GM12878 (cell line): ENCODE measurements around the gene CHN1. TPM values are rescaled to one million over a fixed set of nuclear protein-coding genes. Genes with fewer than 3 reads are reported as not detected.

Experiments used
- ATAC-seq: fragments of 200-7000 bp; cut with Tn5 transposase; 3 replicates; pipeline ENCODE4 v1.9.1; 2020; ENCODE audit warnings: mild to moderate bottlenecking, moderate library complexity
- BruUV-seq: library from RNA; stranded (reverse); fragments of 400-500 nt; replicated peaks from 2 replicates; lab custom pipeline; 2021; lab: Mats Ljungman, UMichigan
- CTCF ChIA-PET: fragments of 300-600 bp; sonication (Branson Sonifier 250); formaldehyde crosslinking; extraction: SDS; loops from one replicate; lab custom pipeline; 2021; ENCODE audit warnings: inconsistent platforms; lab: Yijun Ruan, JAX
- POLR2A ChIA-PET: fragments of 350-600 bp; formaldehyde crosslinking; extraction: SDS; loops from one replicate; lab custom pipeline; 2021; ENCODE audit warnings: inconsistent platforms; lab: Charles Lee
- RAD21 ChIA-PET: fragments of 300-600 bp; sonication (Branson Sonifier 250); formaldehyde crosslinking; loops from one replicate; lab custom pipeline; 2023; ENCODE audit warnings: antibody characterized with exemption; ENCODE audit not compliant: unreplicated experiment; lab: Charles Lee
- SMC1A ChIA-PET: fragments of 300-600 bp; sonication (Branson Sonifier 250); formaldehyde crosslinking; loops from one replicate; lab custom pipeline; 2023; ENCODE audit not compliant: unreplicated experiment, uncharacterized antibody; lab: Charles Lee
- DNase-seq: peaks from one replicate; pipeline ENCODE4 v3.0.0-alpha.2; 2011; ENCODE audit warnings: low read depth, low spot score
- FAIRE-seq: peaks from 3 replicates; lab custom pipeline; 2011; peaks lifted over from hg19 to GRCh38; lab: Jason Lieb, UNC
- H2AFZ ChIP-seq: 2 replicates; pipeline ENCODE4 v1.6.0; 2011; ENCODE audit warnings: low read depth, low read length, control low read depth; ENCODE audit not compliant: control insufficient read depth
- H3K27ac ChIP-seq: 2 replicates; pipeline ENCODE4 v1.5.1; 2011; ENCODE audit warnings: control low read depth; ENCODE audit not compliant: control insufficient read depth, insufficient read depth
- H3K27me3 ChIP-seq, 2 experiments: replicated peaks in 1 of 2; 2 replicates each; pipeline versions ENCODE4 v1.6.0 to v1.6.1; 2011; ENCODE audit warnings: low read length in 1 of 2; ENCODE audit not compliant: control insufficient read depth in 2 of 2, insufficient read depth in 2 of 2
- H3K36me3 ChIP-seq, 2 experiments: 2 replicates each; pipeline ENCODE4 v1.5.1; 2011; ENCODE audit warnings: low read length in 1 of 2; ENCODE audit not compliant: control insufficient read depth in 2 of 2, insufficient read depth in 2 of 2
- H3K4me1 ChIP-seq: 2 replicates; pipeline ENCODE4 v1.6.1; 2011; ENCODE audit warnings: mild to moderate bottlenecking, low read length, moderate library complexity, mixed read lengths; ENCODE audit not compliant: control insufficient read depth, insufficient read depth
- H3K4me2 ChIP-seq: 2 replicates; pipeline ENCODE4 v1.6.0; 2011; ENCODE audit warnings: control low read depth; ENCODE audit not compliant: control insufficient read depth, insufficient read depth
- H3K4me3 ChIP-seq: fragments of 200-600 bp; sonication (generic); 2 replicates; pipeline ENCODE4 v1.5.1; 2016
- H3K79me2 ChIP-seq: 2 replicates; pipeline ENCODE4 v1.6.0; 2011; ENCODE audit warnings: low read length; ENCODE audit not compliant: control insufficient read depth, insufficient read depth
- H3K9ac ChIP-seq: 2 replicates; pipeline ENCODE4 v1.8.0; 2011; ENCODE audit warnings: low read length, control low read depth, mixed read lengths; ENCODE audit not compliant: control insufficient read depth, insufficient read depth
- H3K9me3 ChIP-seq: replicated peaks from 3 replicates; pipeline ENCODE4 v1.5.1; 2011; ENCODE audit warnings: mild to moderate bottlenecking, low read length; ENCODE audit not compliant: control insufficient read depth, insufficient read depth
- H4K20me1 ChIP-seq: 2 replicates; pipeline ENCODE4 v1.6.0; 2011; ENCODE audit not compliant: control insufficient read depth, insufficient read depth
- CBX5 ChIP-seq: sonication (generic); IDR thresholded peaks from 2 replicates; pipeline ENCODE4 v1.6.1; 2016; ENCODE audit warnings: low read depth, moderate library complexity, mild to moderate bottlenecking, inconsistent platforms
- E2F4 ChIP-seq: IDR thresholded peaks from 2 replicates; pipeline ENCODE4 v1.6.1; 2012; ENCODE audit warnings: low read depth, low read length, improper control_type of control experiment
- E4F1 ChIP-seq: fragments of 450-650 bp; IDR thresholded peaks from 2 replicates; pipeline ENCODE4 v1.6.1; 2018; ENCODE audit warnings: borderline replicate concordance, mild to moderate bottlenecking; ENCODE audit not compliant: partially characterized antibody
- IKZF2 ChIP-seq, 2 experiments: fragments of 450-650 bp; IDR thresholded peaks; 2 replicates each; pipeline ENCODE4 v1.6.1; 2017; ENCODE audit warnings: mild to moderate bottlenecking in 2 of 2, moderate library complexity in 2 of 2
- IRF3 ChIP-seq: fragments of 450-650 bp; IDR thresholded peaks from 2 replicates; pipeline ENCODE4 v1.6.1; 2014; ENCODE audit warnings: mild to moderate bottlenecking
- LARP7 ChIP-seq: fragments of 450-650 bp; IDR thresholded peaks from 2 replicates; pipeline ENCODE4 v1.6.1; 2017; ENCODE audit warnings: mild to moderate bottlenecking
- MYC ChIP-seq: IDR thresholded peaks from 2 replicates; pipeline ENCODE4 v1.6.1; 2011; ENCODE audit warnings: mild to moderate bottlenecking, low read length, moderate library complexity, inconsistent platforms; ENCODE audit not compliant: insufficient read depth, insufficient replicate concordance, insufficient read length, severe bottlenecking
- NR2C1 ChIP-seq: fragments of 450-650 bp; IDR thresholded peaks from 2 replicates; pipeline ENCODE4 v1.6.1; 2017; ENCODE audit warnings: antibody characterized with exemption, mild to moderate bottlenecking, moderate library complexity
- POLR2AphosphoS5 ChIP-seq: IDR thresholded peaks from 2 replicates; pipeline ENCODE4 v1.6.1; 2011; ENCODE audit warnings: mild to moderate bottlenecking, low read length, inconsistent platforms
- WRNIP1 ChIP-seq: IDR thresholded peaks from 2 replicates; pipeline ENCODE4 v1.6.1; 2011; ENCODE audit warnings: low read depth, low read length, improper control_type of control experiment, borderline replicate concordance
- ZSCAN29 ChIP-seq: fragments of 450-650 bp; IDR thresholded peaks from 2 replicates; pipeline ENCODE4 v1.6.1; 2017; ENCODE audit warnings: mild to moderate bottlenecking, moderate library complexity
- WGBS: methylation state at CpG from one replicate; pipeline ENCODE4 v1.1.6; 2016; ENCODE audit warnings: low lambda C conversion rate; ENCODE audit not compliant: insufficient replicate concordance, insufficient coverage; ENCODE audit errors: missing lambda C conversion rate; 5-methylcytosine and 5-hydroxymethylcytosine counted together
- in situ Hi-C: fragments of 300-500 bp; cut with MboI; formaldehyde crosslinking; loops from 9 replicates; pipeline ENCODE4 v1.14.3; 2018; ENCODE audit warnings: mixed read lengths
- intact Hi-C: fragments of 100-400 bp; cut with micrococcal nuclease; formaldehyde crosslinking; loops from one replicate; pipeline ENCODE4 v1.14.2; 2022; ENCODE audit not compliant: unreplicated experiment
- polyA plus RNA-seq, 11 experiments: library from polyadenylated mRNA; depleted of rRNA in 4 of 11; unstranded in 6 of 11; stranded (reverse) in 5 of 11; fragments of >200 nt; fragmentation: Nextera tagmentation in 4 of 11; fragmentation: Illumina TruSeq in 1 of 11; extraction: Ambion mirVana in 4 of 11; extraction: Trizol in 1 of 11; gene quantifications; 1 replicate in 1 of 11; 2 replicates in 10 of 11; pipeline versions ENCODE4 v1.2.1 to v1.2.3, GENCODE V29; 2011 to 2016; ENCODE audit warnings: inconsistent platforms in 2 of 11, missing spikeins in 2 of 11, low read depth in 1 of 11
- total RNA-seq, 4 experiments: library from RNA; depleted of rRNA in 3 of 4; stranded (reverse); fragments of >200 nt in 3 of 4; fragmentation: Illumina TruSeq in 1 of 4; extraction: Trizol in 1 of 4; gene quantifications; 2 replicates each; pipeline versions ENCODE4 v1.2.1 to v1.2.3, GENCODE V29; 2013 to 2021

CHN1 gene
- total and polyA plus RNA-seq, 10 of the 15 experiments (the other 5 are each of a cell fraction or from before 2014, with no cell fraction given), result 0.18 to 0.92 (median 0.53) TPM; not detected in 1

- 76% methylated on average over 3 of the region's 3 CpGs for WGBS
- ATAC-seq, result no peak
- H3K4me3 ChIP-seq, result no peak overlapping the region
- no peak overlapping the region for H3K27ac ChIP-seq
- ChIA-PET SMC1A (interaction anchor here (1.0 kb wide), 1 partner anchor 23 kb away, joined by 4 read pairs; no protein-coding TSS in a partner anchor), RAD21 (no interaction called here), POLR2A (no interaction called here), CTCF (interaction anchor here (1.2 kb wide), 1 partner anchor 286 kb away, joined by 4 read pairs; no protein-coding TSS in a partner anchor)
- H3K27me3 ChIP-seq, result no peaks in the 10 kb centered on the region
- no peaks in the 10 kb centered on the region for H3K9me3 ChIP-seq
- no peak overlapping the region for H3K4me2 ChIP-seq
- FAIRE-seq, result no peak
- H3K36me3 ChIP-seq, result no peaks in the 10 kb centered on the region
- H2AFZ ChIP-seq, result no peak overlapping the region
- no TSS peak for BruUV-seq
- H3K79me2 ChIP-seq, result no peaks in the 10 kb centered on the region
- no peaks in the 10 kb centered on the region for H4K20me1 ChIP-seq
- no peaks in the 10 kb centered on the region for H3K4me1 ChIP-seq
- H3K9ac ChIP-seq, result no peak overlapping the region
- no peak for TF ChIP-seq CBX5
- TF ChIP-seq E4F1, result no peak
- no peak for TF ChIP-seq E2F4
- no peak for TF ChIP-seq MYC
- no peak for TF ChIP-seq IKZF2 (IDR thresholded peaks at IDR 0.05)
- TF ChIP-seq POLR2AphosphoS5, result no peak
- TF ChIP-seq ZSCAN29, result no peak
- TF ChIP-seq WRNIP1, result no peak
- TF ChIP-seq IRF3, result no peak
- no peak for TF ChIP-seq LARP7
- no peak for TF ChIP-seq NR2C1
- DNase-seq, result no peak
- intact Hi-C loops, result loop anchor here (5.0 kb wide), 2 partner anchors 153 to 248 kb away; no protein-coding TSS in a partner anchor
- in situ Hi-C loops, result no loop called here
These were observed 29.5 kb upstream of the CHN1 start for GRCh38 chr2:175034716-175035115.
